Activated CD8-positive, alpha-beta T cell treated with anti-CD3 and anti-CD28 coated beads for 36 hours (primary cell): Measurements from ENCODE around the gene PLEK2. TPM values are rescaled to one million over a fixed set of nuclear protein-coding genes. Genes with fewer than 3 reads are reported as not detected.

Source experiments
- ATAC-seq: fragments of 200-7000 bp; cut with Tn5 transposase; one replicate; pipeline ENCODE4 v1.10.0; 2021; ENCODE audit warnings: mild to moderate bottlenecking, moderate library complexity
- CTCF ChIA-PET: fragments of 350-600 bp; sonication (Branson Sonifier 250); formaldehyde crosslinking; loops from one replicate; lab custom pipeline; 2021; ENCODE audit warnings: antibody characterized with exemption; lab: Charles Lee
- POLR2A ChIA-PET: fragments of 350-600 bp; sonication (Branson Sonifier 250); formaldehyde crosslinking; loops from one replicate; lab custom pipeline; 2021; ENCODE audit warnings: antibody characterized with exemption; lab: Charles Lee
- DNase-seq: peaks from one replicate; pipeline ENCODE4 v3.0.0-alpha.2; 2020
- H3K27ac Mint-ChIP-seq: one replicate; pipeline ENCODE4 v1.8.0; 2021; ENCODE audit warnings: mild to moderate bottlenecking, mixed read lengths
- H3K27me3 Mint-ChIP-seq: one replicate; pipeline ENCODE4 v1.8.0; 2021; ENCODE audit warnings: mixed read lengths
- H3K36me3 Mint-ChIP-seq: one replicate; pipeline ENCODE4 v1.8.0; 2021; ENCODE audit warnings: low read depth, mixed read lengths
- H3K4me1 Mint-ChIP-seq: one replicate; pipeline ENCODE4 v1.8.0; 2021; ENCODE audit warnings: low read depth, mixed read lengths
- H3K4me3 Mint-ChIP-seq: one replicate; pipeline ENCODE4 v1.8.0; 2021; ENCODE audit warnings: mild to moderate bottlenecking, moderate library complexity, mixed read lengths
- H3K9me3 Mint-ChIP-seq: one replicate; pipeline ENCODE4 v1.8.0; 2021; ENCODE audit warnings: mixed read lengths
- intact Hi-C: fragments of 100-400 bp; cut with micrococcal nuclease; formaldehyde crosslinking; loops from one replicate; pipeline ENCODE4 v1.10.0; 2022
- total RNA-seq, 2 experiments: library from RNA; stranded (reverse); gene quantifications; one replicate each; pipeline ENCODE4 v1.2.3, GENCODE V29; 2021
- TF ChIP-seq, protein P1 (sequence below): fragments of 200-600 bp; IDR thresholded peaks from one replicate; pipeline ENCODE4 v1.8.0; 2022; ENCODE audit warnings: antibody characterized with exemption, mild to moderate bottlenecking

Gene PLEK2
- total RNA-seq, 2 experiments from 2014 or later, result 1.0 TPM; not detected in 1

DNA sequence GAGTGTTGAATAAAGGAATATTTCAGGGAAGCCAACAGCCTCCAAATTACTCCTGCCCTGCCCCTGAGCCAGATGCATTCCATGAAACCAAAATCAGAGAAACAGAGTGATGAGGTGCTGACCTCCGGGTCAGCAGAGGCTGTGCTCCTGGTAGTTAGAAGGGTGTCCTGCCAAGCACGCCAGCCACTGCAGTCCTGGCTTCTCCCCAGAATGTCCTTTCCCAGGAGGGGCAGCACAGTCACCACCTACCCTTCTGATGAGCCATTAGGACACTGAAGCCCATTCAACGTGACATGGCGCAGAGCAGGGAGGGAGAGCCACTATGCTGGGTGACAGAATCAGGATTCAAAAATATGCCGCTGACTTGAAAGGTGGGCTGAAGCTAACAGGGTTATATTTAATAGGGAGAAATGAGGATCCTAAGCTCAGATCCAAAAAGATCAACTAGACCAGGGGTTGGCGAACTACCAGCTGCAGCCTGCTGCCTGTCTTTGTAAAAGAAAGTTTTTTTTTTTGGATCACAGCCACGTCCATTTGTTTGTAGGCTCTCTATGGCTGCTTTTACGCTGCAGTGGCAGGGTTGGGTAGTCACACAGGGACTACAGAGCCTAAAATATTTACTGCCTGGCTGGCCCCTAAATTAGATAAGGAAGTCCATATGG is 34.5 kb upstream of the PLEK2 start:
- DNase-seq (no peak), ATAC-seq (no peak)
- Mint-ChIP-seq H3K27ac (no peak overlapping the region), H3K9me3 (peaks cover 6% of the 10 kb centered on the region), H3K36me3 (no peaks in the 10 kb centered on the region), H3K27me3 (peaks cover 5% of the 10 kb centered on the region), H3K4me3 (no peak overlapping the region), H3K4me1 (no peaks in the 10 kb centered on the region)
- TF ChIP-seq, protein P1, sequence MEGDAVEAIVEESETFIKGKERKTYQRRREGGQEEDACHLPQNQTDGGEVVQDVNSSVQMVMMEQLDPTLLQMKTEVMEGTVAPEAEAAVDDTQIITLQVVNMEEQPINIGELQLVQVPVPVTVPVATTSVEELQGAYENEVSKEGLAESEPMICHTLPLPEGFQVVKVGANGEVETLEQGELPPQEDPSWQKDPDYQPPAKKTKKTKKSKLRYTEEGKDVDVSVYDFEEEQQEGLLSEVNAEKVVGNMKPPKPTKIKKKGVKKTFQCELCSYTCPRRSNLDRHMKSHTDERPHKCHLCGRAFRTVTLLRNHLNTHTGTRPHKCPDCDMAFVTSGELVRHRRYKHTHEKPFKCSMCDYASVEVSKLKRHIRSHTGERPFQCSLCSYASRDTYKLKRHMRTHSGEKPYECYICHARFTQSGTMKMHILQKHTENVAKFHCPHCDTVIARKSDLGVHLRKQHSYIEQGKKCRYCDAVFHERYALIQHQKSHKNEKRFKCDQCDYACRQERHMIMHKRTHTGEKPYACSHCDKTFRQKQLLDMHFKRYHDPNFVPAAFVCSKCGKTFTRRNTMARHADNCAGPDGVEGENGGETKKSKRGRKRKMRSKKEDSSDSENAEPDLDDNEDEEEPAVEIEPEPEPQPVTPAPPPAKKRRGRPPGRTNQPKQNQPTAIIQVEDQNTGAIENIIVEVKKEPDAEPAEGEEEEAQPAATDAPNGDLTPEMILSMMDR, result no peak
- intact Hi-C loops, result no loop called here
- CTCF ChIA-PET, result interaction anchor here (4.4 kb wide), 1 partner anchor 18 kb away, joined by 19 read pairs; no protein-coding TSS in a partner anchor
- POLR2A ChIA-PET, result interaction anchor here (0.6 kb wide), 1 partner anchor 26 kb away, joined by 3 read pairs; no protein-coding TSS in a partner anchor

DNA sequence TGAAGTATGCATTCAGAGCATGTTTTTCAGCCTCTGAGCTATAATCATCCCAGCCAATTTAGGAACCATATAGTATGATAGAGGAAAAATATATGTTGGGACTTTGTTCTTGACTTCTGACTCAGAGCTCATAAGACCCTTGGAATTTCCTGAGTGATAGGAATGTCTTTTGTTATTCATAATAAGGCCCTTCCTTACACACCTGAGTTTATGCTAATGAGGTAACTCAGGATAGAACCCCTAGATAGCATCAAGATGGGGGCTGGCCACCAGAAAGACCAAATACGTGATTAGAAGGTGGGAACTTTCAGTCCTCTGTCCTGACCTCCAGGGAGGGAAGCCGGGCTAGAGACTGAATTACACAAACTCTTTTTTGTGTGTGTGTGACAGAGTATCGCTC is 32.4 kb upstream of the PLEK2 start:
- TF ChIP-seq, protein P1, result no peak
- Mint-ChIP-seq H3K9me3 (no peaks in the 10 kb centered on the region), H3K36me3 (no peaks in the 10 kb centered on the region), H3K4me3 (no peak overlapping the region), H3K27ac (no peak overlapping the region), H3K4me1 (no peaks in the 10 kb centered on the region), H3K27me3 (peaks cover 5% of the 10 kb centered on the region)
- no peak for ATAC-seq
- POLR2A ChIA-PET, result no interaction called here
- no peak for DNase-seq
- intact Hi-C loops, result no loop called here
- CTCF ChIA-PET, result interaction anchor here (0.8 to 4.4 kb wide), 4 partner anchors 16 to 260 kb away, joined by 3 to 19 read pairs (median 4); no protein-coding TSS in a partner anchor

DNA sequence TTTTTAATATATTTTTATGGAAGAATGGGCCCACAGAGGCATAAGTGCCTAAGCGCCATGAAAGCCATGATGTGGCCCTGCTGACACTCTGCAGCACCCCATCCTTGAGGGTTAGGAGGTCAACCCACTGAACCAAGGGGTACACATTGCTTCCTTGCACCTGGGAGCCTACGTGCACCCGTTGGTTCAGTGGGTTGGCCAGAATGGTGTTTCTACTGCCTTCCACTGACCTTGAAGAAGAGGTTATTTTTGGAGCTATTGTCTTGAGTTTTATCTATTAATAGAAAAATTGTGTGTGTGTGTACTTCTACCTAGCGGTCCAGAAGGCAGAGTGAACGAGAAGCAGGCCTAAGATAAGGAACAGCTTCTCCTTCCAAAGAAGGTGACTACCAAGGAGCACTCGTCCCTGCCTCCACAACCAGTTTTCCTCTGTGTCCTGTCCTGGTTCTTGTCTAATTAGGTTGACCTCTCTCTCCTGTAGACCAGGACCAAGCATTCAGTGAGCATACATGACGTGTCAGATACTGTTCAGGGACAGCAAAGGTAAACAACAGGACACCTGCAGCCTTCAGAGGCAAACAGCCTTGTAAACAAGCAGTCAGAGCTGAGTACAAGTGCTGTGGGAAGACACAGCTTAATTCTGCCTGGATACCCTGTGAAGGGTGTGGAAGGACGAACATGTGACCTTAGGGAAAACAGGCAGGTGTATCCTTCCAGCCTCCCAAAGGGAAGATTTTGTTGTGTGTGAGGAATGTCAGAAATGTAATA is 30.4 kb upstream of the PLEK2 start:
- intact Hi-C loops, result no loop called here
- H3K4me1 Mint-ChIP-seq, result no peaks in the 10 kb centered on the region
- ChIA-PET CTCF (interaction anchor here (1.3 to 1.8 kb wide), 2 partner anchors 15 to 129 kb away, joined by 4 to 6 read pairs; no protein-coding TSS in a partner anchor), POLR2A (no interaction called here)
- no peak overlapping the region for H3K4me3 Mint-ChIP-seq
- no peaks in the 10 kb centered on the region for H3K9me3 Mint-ChIP-seq
- DNase-seq, result no peak
- no peak for ATAC-seq
- H3K36me3 Mint-ChIP-seq, result no peaks in the 10 kb centered on the region
- H3K27me3 Mint-ChIP-seq, result peaks cover 5% of the 10 kb centered on the region
- no peak overlapping the region for H3K27ac Mint-ChIP-seq
- TF ChIP-seq, protein P1, result no peak

DNA sequence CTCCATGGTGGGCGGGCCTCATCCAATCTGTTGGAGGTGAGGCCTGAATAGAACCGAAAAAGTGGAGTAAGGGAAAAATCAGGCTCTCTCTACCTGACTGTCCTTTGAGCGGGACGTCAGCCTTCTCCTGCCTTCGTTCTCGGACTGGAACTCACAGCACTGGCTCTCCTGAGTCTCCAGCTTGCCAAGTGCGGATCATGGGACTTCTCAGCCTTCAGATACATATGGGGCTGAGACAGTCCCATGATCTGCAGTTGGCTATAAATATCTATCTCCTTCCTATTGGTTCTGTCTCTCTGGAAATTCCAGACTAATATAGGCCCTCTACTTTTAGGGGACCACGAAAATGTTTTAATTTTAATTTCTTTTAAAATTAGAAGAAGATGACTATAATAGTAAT is 29.7 kb upstream of the PLEK2 start:
- Mint-ChIP-seq H3K36me3 (no peaks in the 10 kb centered on the region), H3K27ac (no peak overlapping the region), H3K4me1 (no peaks in the 10 kb centered on the region), H3K27me3 (peaks cover 5% of the 10 kb centered on the region), H3K9me3 (no peaks in the 10 kb centered on the region), H3K4me3 (no peak overlapping the region)
- intact Hi-C loops, result no loop called here
- POLR2A ChIA-PET, result no interaction called here
- TF ChIP-seq, protein P1, result no peak
- ATAC-seq (no peak), DNase-seq (no peak)
- CTCF ChIA-PET, result interaction anchor here (1.3 to 3.9 kb wide), 5 partner anchors 14 to 130 kb away, joined by 4 to 38 read pairs (median 8); no protein-coding TSS in a partner anchor

DNA sequence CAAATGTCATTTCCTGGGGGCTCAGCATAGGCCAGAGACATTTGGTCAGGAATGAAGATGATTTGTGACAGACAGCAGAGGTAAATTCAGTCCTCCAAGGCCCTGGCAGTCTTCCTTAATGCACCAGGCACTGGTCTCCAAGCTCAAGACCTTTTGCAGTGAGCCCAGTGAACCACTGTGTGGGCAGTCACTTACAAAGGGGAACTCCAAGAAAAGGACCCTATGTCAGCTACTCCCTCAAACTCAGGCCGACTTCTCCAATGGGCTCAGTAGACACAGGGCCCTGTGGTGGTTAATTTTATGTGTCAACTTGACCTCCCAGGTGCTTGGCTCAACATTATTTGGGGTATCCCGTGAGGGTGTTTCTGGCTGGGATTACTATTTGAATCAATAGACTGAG is 29.3 kb upstream of the PLEK2 start:
- H3K9me3 Mint-ChIP-seq, result no peaks in the 10 kb centered on the region
- no peak overlapping the region for H3K27ac Mint-ChIP-seq

More for the DNA sequence above, 29.3 kb upstream of the PLEK2 start:
- Mint-ChIP-seq H3K4me3 (no peak overlapping the region), H3K27me3 (peaks cover 5% of the 10 kb centered on the region), H3K36me3 (no peaks in the 10 kb centered on the region), H3K4me1 (no peaks in the 10 kb centered on the region)
- POLR2A ChIA-PET, result no interaction called here
- intact Hi-C loops, result no loop called here
- DNase-seq (no peak), ATAC-seq (no peak)
- TF ChIP-seq, protein P1, result no peak
- CTCF ChIA-PET, result interaction anchor here (1.8 to 3.9 kb wide), 3 partner anchors 14 to 86 kb away, joined by 8 to 38 read pairs (median 10); no protein-coding TSS in a partner anchor
